Mucosa of stomach (tissue), 1 donor: ENCODE results near the gene CADM3.

Experiments used
- H3K27me3 ChIP-seq: one replicate; pipeline ENCODE4 v1.7.0; 2013; ENCODE audit warnings: mild to moderate bottlenecking, low read length; ENCODE audit not compliant: control insufficient read depth, insufficient read depth
- H3K36me3 ChIP-seq: one replicate; pipeline ENCODE4 v1.7.0; 2013; ENCODE audit warnings: low read length; ENCODE audit not compliant: control insufficient read depth, insufficient read depth
- H3K4me1 ChIP-seq: one replicate; pipeline ENCODE4 v1.7.0; 2013; ENCODE audit warnings: mild to moderate bottlenecking, low read length; ENCODE audit not compliant: control insufficient read depth, insufficient read depth
- H3K4me3 ChIP-seq: one replicate; pipeline ENCODE4 v1.7.0; 2013; ENCODE audit warnings: low read length
- H3K9ac ChIP-seq: one replicate; pipeline ENCODE4 v1.7.0; 2013; ENCODE audit warnings: mild to moderate bottlenecking, low read length, moderate library complexity
- H3K9me3 ChIP-seq: one replicate; pipeline ENCODE4 v1.7.0; 2013; ENCODE audit warnings: mild to moderate bottlenecking, low read length, moderate library complexity; ENCODE audit not compliant: control insufficient read depth
- donor health status: Pancreatic carcinoma.

Gene CADM3

DNA sequence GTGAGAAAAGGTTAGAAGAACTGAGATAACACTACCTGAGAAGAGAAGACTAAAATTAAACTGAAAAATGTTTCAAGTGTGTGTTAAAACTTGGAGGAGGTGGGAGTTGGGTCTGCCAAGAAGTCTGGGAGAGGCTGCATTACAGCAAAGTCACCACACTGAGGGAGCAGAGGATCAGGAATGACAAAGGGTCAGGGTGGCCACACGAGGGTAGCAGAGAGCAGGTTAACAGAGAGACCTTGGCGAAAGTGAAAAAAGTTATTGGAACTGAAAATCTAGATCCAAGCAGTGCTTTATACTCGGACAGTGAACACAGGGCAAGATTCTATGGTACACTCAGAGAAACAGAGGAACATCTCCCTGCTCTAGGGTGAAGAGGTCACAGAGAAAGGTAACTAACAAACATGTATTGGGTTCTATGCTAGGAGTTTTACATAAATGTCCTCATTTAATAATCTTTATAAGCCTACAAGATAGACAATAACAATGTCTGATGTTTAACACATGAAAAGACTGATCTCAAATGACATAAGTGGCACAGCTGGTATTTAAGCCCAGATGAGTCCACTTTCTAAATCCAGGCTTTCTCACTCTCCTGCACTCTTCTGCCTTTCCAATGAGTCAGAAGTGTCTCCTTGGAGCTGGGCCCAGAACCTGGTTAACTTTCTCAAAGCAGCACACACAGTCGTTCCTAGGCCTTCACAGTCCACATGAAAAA lies 10.3 kb upstream of the CADM3 start:
- H3K4me3 ChIP-seq, result no peak overlapping the region
- no peaks in the 10 kb centered on the region for H3K4me1 ChIP-seq
- H3K27me3 ChIP-seq, result no peaks in the 10 kb centered on the region
- no peak overlapping the region for H3K9ac ChIP-seq
- no peaks in the 10 kb centered on the region for H3K9me3 ChIP-seq
- no peaks in the 10 kb centered on the region for H3K36me3 ChIP-seq

DNA sequence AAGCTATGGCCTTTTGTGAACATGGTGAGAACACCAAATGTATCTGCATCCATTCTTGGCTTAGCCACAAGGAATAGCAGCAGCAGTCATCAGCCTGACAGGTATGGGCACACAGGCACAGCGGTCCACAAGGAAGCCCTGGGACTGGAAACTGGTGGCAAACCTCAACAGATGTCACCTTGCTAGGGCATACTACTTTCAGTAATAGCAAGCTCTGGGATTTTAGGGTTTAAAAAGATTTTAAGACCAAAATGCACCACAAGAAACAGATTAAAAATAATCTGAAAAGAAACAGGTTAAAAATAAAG lies 9.7 kb upstream of the CADM3 start:
- Histone ChIP-seq H3K9ac (no peak overlapping the region), H3K27me3 (no peaks in the 10 kb centered on the region), H3K9me3 (no peaks in the 10 kb centered on the region), H3K4me3 (no peak overlapping the region), H3K4me1 (no peaks in the 10 kb centered on the region), H3K36me3 (no peaks in the 10 kb centered on the region)

DNA sequence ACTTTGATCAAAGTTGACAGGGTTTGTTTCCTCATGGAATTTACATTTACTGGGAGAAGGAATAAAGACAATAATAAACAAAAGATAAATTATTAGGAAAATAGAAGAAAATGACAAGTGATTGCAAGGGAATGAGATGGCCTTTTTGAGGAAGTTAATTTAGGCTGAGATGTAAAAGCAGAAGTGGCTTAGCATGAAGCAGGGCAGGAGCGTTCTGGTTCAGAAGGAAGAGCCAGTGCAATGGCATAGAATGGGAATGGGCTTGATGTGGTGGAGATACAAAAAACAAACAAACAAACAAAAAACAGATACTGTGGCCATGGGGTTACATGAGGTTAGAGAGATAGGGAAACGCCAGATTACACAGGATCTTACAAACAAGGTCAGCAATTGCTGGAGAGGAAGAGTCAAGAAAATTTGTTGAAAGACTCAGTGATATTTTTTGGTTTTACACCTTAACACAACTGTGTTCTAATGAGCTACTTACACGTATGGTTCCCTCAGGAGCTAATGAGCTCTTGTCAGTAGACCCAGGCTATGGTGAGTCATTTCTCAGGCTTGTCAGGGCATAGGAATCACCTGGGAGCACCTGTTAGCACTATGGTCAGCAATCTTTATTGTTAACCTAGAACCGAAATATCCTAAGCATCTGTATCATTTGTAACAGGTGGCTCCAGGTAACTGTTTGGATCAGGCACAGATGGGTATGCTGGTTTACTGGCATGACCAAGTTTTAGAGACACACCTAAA lies 8.7 kb upstream of the CADM3 start:
- no peak overlapping the region for H3K4me3 ChIP-seq
- H3K36me3 ChIP-seq, result no peaks in the 10 kb centered on the region
- H3K4me1 ChIP-seq, result no peaks in the 10 kb centered on the region
- H3K9me3 ChIP-seq, result no peaks in the 10 kb centered on the region
- no peaks in the 10 kb centered on the region for H3K27me3 ChIP-seq
- H3K9ac ChIP-seq, result no peak overlapping the region

DNA sequence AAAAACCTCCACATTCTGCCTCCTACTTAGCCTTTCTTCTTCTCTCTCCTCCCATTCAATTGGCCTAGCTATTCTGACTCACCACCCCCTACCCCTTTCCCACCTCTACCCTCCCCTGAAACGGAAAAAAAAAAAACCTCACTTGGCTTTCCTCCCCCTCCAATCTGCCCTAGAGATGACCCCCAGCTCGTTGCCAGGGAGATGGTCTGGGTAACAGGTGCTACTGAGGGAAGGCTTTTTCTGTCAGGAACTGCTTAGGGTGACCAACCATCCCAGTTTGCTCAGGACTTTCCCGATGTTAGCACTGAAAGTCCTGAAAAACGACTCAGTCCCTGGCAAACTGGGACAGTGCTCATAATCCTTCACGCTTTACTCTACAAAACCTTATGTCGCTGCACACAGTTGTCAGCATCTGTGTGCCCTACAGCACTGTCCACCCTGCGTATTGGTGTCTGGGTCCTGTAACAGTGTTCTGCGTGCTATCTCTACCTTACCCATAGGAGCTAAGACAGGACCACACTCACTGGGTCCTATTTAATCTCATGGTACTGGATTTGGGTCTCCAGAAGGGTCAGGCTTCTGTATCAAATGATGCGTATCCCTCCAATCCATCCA lies 7.7 kb upstream of the CADM3 start:
- H3K36me3 ChIP-seq, result no peaks in the 10 kb centered on the region
- H3K9ac ChIP-seq, result no peak overlapping the region
- H3K27me3 ChIP-seq, result no peaks in the 10 kb centered on the region
- H3K9me3 ChIP-seq, result no peaks in the 10 kb centered on the region
- no peaks in the 10 kb centered on the region for H3K4me1 ChIP-seq
- H3K4me3 ChIP-seq, result no peak overlapping the region

DNA sequence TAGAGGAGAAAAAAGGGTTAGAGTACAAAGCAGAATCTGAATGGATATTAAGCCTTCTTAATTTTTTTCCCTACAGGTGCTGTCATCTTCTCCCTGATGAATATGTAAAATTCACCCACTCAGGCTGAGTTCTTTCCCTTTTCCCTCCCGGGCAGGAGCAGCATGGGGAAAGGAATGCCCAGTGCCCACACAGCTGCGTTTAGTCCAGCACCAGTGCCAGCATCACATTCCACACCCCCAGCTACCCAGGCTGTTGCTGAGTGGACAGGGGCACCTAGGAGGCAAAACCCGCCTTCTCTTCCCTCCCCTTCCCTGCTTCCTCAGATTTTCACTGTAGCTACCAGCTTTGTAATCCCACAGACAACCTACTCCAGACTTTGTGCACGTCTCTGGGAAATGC lies 3.4 kb upstream of the CADM3 start:
- Histone ChIP-seq H3K27me3 (peaks cover 29% of the 10 kb centered on the region), H3K4me3 (no peak overlapping the region), H3K9me3 (no peaks in the 10 kb centered on the region), H3K9ac (no peak overlapping the region), H3K36me3 (no peaks in the 10 kb centered on the region), H3K4me1 (no peaks in the 10 kb centered on the region)

DNA sequence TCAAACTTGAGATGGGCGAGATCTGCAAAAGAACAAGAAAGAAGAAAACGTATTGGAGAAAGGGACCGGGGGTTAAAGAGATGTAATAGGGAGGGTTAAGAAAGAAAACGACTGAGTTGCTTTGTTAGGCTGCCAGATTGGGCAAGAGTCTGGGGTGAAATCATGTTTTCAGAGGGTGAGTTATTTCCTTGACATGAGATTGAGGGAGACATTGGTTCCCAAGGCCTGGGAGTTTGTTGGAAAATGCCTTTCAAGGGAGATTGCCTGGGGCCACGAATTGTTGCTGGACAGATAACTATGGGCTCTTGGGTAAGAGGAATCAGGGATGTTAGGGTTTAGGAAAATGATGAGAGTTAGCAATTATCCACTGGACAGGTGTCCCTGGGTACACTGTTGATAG lies 776 bp upstream of the CADM3 start:
- Histone ChIP-seq H3K9ac (no peak overlapping the region), H3K4me3 (no peak overlapping the region), H3K36me3 (no peaks in the 10 kb centered on the region), H3K4me1 (no peaks in the 10 kb centered on the region), H3K27me3 (peaks cover 30% of the 10 kb centered on the region), H3K9me3 (no peaks in the 10 kb centered on the region)

DNA sequence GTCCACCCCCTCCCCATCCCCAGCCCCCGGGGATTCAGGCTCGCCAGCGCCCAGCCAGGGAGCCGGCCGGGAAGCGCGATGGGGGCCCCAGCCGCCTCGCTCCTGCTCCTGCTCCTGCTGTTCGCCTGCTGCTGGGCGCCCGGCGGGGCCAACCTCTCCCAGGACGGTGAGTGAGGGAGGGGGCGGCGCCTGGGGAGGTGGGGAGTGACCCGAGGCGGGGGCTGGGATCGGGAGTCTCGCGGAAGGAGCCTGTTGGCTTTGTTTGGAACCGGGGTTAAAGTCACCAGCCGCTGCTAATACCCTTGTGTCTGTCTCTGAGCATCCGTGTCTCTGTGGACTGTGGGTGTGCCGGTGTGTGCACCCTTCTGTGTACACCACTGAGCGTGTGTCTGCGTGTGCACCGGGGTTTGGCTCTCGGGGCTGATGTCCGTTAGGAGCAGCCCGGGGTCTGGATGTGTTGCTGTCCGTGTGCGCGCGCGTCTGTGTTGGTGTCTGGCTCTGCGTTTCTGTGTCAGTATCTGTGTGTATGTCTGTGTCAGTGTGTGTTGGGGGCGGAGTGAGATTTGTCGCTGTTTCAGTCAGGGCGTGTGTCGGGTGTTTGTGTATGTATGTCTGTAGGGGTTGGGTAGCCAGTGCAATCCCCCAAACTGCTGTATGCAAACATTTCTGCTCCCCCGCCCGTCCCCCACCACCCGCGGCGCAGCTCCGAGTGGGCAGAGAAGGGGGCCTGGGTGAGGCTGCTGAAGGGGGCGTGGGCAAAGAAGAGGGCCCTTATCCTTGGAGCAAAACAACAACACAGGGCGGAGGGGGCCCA lies 480 bp downstream of the CADM3 start:
- no peaks in the 10 kb centered on the region for H3K4me1 ChIP-seq
- H3K4me3 ChIP-seq, result no peak overlapping the region
- no peaks in the 10 kb centered on the region for H3K36me3 ChIP-seq
- no peaks in the 10 kb centered on the region for H3K9me3 ChIP-seq
- H3K27me3 ChIP-seq, result peaks cover 30% of the 10 kb centered on the region
- H3K9ac ChIP-seq, result no peak overlapping the region

DNA sequence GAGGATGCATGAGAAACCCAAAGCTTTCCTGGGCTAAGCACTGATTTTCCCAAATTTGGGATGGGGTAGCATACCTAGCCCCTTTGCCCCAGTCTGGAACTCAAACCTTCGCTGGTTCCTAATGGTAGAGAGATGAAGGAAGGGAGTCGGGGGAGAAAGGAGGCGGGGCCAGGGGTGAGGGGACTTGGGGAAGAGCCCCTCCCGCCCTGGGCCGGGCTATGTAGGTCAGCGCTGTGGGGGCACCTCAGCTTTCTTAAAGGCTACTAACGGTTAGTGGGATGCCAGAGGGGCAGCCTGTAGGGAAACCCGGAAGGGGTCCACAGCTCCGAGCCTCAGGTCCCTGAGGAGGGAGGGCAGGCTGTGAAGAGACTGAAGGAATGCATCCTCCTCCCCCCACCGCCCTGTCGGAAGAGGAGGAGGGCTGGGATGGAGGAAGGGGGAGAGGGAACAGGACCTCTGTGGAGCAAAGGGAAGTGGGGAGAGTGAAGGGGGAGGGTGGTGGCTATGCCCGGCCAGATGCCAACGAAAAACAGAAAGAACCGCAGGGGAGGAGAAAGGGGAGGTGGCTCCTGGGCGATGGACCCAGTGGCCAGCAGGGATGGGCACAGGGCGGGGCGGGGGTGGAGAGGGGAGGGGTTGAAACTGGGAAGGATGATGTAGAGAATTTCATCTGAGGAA lies 1.3 kb downstream of the CADM3 start:
- Histone ChIP-seq H3K9ac (no peak overlapping the region), H3K27me3 (peaks cover 30% of the 10 kb centered on the region), H3K36me3 (no peaks in the 10 kb centered on the region), H3K9me3 (no peaks in the 10 kb centered on the region), H3K4me3 (no peak overlapping the region), H3K4me1 (no peaks in the 10 kb centered on the region)

DNA sequence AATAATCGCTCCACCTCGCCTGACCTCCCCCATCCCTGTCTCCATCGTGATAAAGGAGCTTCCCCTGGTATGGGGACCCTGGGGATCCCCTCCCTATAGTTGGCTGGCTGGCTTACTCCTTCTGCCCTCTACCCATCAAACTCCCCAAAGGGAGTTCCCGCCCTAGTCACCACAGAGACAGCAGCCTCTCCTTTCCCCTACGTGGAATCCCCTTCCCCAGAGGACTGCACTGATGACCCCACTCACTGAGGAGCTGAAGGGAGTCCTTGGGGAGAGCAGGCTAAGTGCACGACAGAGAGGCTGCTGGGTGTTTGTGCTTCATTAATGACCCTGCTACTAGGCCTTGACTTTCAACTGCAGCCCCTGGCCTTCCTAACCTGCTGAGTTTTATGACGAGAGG lies 1.9 kb downstream of the CADM3 start:
- H3K9ac ChIP-seq, result no peak overlapping the region
- no peaks in the 10 kb centered on the region for H3K36me3 ChIP-seq

DNA sequence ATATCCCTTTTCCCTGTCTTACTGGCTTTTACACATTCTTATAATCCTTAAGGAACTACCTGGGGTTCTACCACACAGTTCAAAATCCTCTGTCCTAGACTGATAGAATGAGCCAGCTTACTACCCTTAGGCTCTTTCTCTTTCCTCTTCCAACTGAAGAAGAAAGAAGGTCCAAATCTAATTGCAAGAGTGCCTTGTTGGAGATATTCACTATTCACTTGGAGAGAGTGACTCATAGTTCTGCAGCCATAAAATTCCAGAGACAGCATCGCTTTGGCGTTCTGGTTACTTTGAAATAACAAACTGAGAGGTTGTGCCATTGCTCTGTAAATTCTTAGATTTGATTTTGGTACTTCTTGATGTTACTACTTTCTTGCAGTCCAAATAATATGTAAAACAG lies 4.2 kb downstream of the CADM3 start:
- no peaks in the 10 kb centered on the region for H3K9me3 ChIP-seq
- no peak overlapping the region for H3K4me3 ChIP-seq
- H3K9ac ChIP-seq, result no peak overlapping the region
- no peaks in the 10 kb centered on the region for H3K4me1 ChIP-seq
- no peaks in the 10 kb centered on the region for H3K36me3 ChIP-seq
- peaks cover 24% of the 10 kb centered on the region for H3K27me3 ChIP-seq

More for the DNA sequence above, 1.9 kb downstream of the CADM3 start:
- no peaks in the 10 kb centered on the region for H3K9me3 ChIP-seq
- H3K4me3 ChIP-seq, result no peak overlapping the region
- H3K27me3 ChIP-seq, result peaks cover 30% of the 10 kb centered on the region
- no peaks in the 10 kb centered on the region for H3K4me1 ChIP-seq

DNA sequence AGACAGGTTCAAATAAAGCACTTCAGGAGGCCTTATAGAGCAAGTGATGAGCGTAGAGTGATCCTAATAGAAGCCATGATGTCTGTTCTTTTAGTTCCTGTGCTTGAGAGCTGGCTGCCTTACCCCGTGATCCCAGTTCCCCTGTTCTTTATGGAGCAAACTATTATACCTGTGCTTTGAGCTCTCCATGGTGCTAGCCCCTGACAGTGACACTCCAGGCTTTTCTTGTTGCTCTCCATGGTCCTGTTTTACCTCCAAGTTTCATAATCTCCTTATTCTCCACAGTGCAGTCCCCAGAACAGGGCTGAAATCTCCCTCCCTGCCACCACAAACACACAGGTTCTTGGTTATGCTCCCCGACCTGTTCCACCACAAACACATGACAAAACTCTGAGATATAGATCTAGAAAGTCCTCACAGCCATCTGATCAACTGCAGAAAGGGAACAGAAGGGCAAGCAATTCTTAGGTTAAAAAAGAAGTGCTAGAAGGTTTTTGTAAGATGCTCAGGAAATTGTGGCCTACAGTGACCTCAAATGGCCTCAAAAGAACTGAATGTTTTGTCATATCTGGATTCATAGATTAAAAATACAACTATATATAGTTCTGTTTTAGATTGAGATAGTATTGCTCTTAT lies 6.0 kb downstream of the CADM3 start:
- Histone ChIP-seq H3K9ac (no peak overlapping the region), H3K36me3 (no peaks in the 10 kb centered on the region), H3K4me1 (no peaks in the 10 kb centered on the region), H3K27me3 (peaks cover 13% of the 10 kb centered on the region), H3K9me3 (no peaks in the 10 kb centered on the region), H3K4me3 (no peak overlapping the region)
